ENCODE results near the gene DCAF15. TPM values are rescaled to one million over a fixed set of nuclear protein-coding genes. Genes with fewer than 3 reads are reported as not detected.

DCAF15 gene
- total and polyA plus RNA-seq, 8 donors: 7.8 to 50.7 (median 12.3) TPM

- intact Hi-C loops (cut with DNase I): no loop called here
- no peaks in the 10 kb centered on the region for H3K9me3 ChIP-seq
- DNase-seq (no peak), ATAC-seq (no peak), FAIRE-seq (no peak)
- peak overlapping the region; percentile 62 to 91 (median 82) for H3K4me3 ChIP-seq
- peak overlapping the region in 1 of 4 donors; percentile 80 for H3K27ac ChIP-seq
- H3K36me3 ChIP-seq: peaks cover 0 to 17% (median 0%) of the 10 kb centered on the region in 3 donors
- no peak for TF ChIP-seq CTCF (IDR thresholded peaks at IDR 0.05)
- H3K27me3 ChIP-seq: no peaks in the 10 kb centered on the region
- peaks cover 5 to 20% (median 15%) of the 10 kb centered on the region in 3 donors for H3K4me1 ChIP-seq
- 75 to 89% methylated on average over 5 of the region's 5 CpGs for WGBS, 2 donors
Measured at GRCh38 chr19:13906910-13907309, 45.4 kb upstream of the DCAF15 start.

DNA sequence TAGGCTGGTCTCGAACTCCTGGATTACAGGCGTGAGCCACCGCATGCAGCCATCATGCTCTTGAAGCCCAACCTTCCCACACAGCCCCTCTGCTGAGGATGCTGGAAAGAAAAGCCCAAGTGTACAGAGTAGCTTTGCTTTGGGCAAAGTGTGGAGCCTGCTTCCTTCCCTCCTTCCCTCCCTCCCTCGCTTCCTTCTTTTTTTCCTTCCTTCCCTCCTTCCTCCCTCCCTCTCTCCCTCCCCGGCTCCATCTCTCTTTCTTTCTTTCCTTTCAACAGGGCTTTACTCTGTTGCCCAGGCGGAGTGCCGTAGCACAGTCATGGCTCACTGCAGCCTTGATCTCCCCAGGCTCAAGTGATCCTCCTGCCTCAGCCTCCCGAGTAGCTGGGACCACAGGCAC is 43.6 kb upstream of the DCAF15 start:
- no peaks in the 10 kb centered on the region for H3K27me3 ChIP-seq
- H3K9me3 ChIP-seq: no peaks in the 10 kb centered on the region
- ATAC-seq (no peak), DNase-seq (no peak), FAIRE-seq (no peak)
- H3K4me1 ChIP-seq: peaks cover 5 to 20% (median 15%) of the 10 kb centered on the region in 3 donors
- no peak overlapping the region for H3K4me3 ChIP-seq
- intact Hi-C loops (cut with DNase I): no loop called here
- no peak overlapping the region for H3K27ac ChIP-seq
- peaks cover 3 to 34% (median 10%) of the 10 kb centered on the region in 3 donors for H3K36me3 ChIP-seq
- 90 to 91% methylated on average over 8 of the region's 8 CpGs for WGBS, 2 donors
- no peak for TF ChIP-seq CTCF (IDR thresholded peaks at IDR 0.05)

- Histone ChIP-seq H3K27ac (no peak overlapping the region), H3K36me3 (peaks cover 3 to 41% (median 10%) of the 10 kb centered on the region in 3 donors), H3K4me3 (no peak overlapping the region), H3K27me3 (no peaks in the 10 kb centered on the region), H3K4me1 (peaks cover 5 to 20% (median 15%) of the 10 kb centered on the region in 3 donors), H3K9me3 (no peaks in the 10 kb centered on the region)
- ATAC-seq (peak; percentile 17 to 49 (median 30)), DNase-seq (peak in 5 of 6 donors; percentile 57 to 82 (median 74)), FAIRE-seq (no peak)
- intact Hi-C loops (cut with DNase I): no loop called here
- TF ChIP-seq CTCF (IDR thresholded peaks at IDR 0.05): no peak
- 46 to 52% methylated on average over 2 of the region's 2 CpGs for WGBS, 2 donors
Measured at GRCh38 chr19:13909430-13909829, 42.9 kb upstream of the DCAF15 start.

- Histone ChIP-seq H3K36me3 (peaks cover 9 to 61% (median 10%) of the 10 kb centered on the region in 3 donors), H3K27ac (no peak overlapping the region), H3K4me3 (no peak overlapping the region), H3K4me1 (peaks cover 0 to 7% (median 0%) of the 10 kb centered on the region in 3 donors), H3K9me3 (no peaks in the 10 kb centered on the region), H3K27me3 (no peaks in the 10 kb centered on the region)
- no peak for ATAC-seq
- intact Hi-C loops (cut with DNase I): no loop called here
- FAIRE-seq: no peak
- peak in 1 of 6 donors; percentile 68 for DNase-seq
- WGBS, 2 donors: 95% methylated on average over 17 of the region's 17 CpGs
- TF ChIP-seq CTCF (IDR thresholded peaks at IDR 0.05): no peak
Measured at GRCh38 chr19:13913352-13913751, 39.0 kb upstream of the DCAF15 start.

DNA sequence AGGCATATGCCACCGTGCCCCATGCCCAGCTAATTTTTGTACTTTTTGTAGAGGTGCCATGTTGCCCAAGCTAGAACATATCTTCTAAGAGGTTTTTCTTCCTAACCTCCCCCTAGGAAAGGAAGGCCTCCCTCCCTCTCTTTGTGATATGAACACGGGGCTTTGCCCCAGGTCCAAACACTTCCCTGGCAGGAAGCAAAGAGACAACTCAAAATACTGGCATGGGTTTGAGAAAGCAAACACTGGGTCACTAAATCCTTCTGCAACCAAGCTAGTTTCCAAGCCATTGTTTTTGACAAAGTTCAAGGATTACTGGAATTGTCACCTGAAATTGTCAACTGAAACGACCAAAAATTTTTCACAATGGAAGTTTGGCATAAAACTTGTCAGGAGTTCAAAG is 37.5 kb upstream of the DCAF15 start:
- ATAC-seq (no peak), DNase-seq (no peak), FAIRE-seq (no peak)
- 58 to 59% methylated on average over 3 of the region's 3 CpGs for WGBS, 2 donors
- Histone ChIP-seq H3K4me1 (no peaks in the 10 kb centered on the region), H3K9me3 (no peaks in the 10 kb centered on the region), H3K27me3 (no peaks in the 10 kb centered on the region), H3K36me3 (peaks cover 9 to 74% (median 13%) of the 10 kb centered on the region in 3 donors), H3K4me3 (no peak overlapping the region), H3K27ac (no peak overlapping the region)
- TF ChIP-seq CTCF (IDR thresholded peaks at IDR 0.05): no peak
- intact Hi-C loops (cut with DNase I): no loop called here

Measured in pancreas (tissue), 10 donors.